Measurements from ENCODE around the gene GLA. TPM values are rescaled to one million over a fixed set of nuclear protein-coding genes. Genes with fewer than 3 reads are reported as not detected.

Gene GLA
- total and polyA plus RNA-seq, 2 of the 8 experiments (the other 6 are each of a cell fraction or from before 2014, with no cell fraction given): 33.6 to 47.3 TPM

- TF ChIP-seq, protein P1, sequence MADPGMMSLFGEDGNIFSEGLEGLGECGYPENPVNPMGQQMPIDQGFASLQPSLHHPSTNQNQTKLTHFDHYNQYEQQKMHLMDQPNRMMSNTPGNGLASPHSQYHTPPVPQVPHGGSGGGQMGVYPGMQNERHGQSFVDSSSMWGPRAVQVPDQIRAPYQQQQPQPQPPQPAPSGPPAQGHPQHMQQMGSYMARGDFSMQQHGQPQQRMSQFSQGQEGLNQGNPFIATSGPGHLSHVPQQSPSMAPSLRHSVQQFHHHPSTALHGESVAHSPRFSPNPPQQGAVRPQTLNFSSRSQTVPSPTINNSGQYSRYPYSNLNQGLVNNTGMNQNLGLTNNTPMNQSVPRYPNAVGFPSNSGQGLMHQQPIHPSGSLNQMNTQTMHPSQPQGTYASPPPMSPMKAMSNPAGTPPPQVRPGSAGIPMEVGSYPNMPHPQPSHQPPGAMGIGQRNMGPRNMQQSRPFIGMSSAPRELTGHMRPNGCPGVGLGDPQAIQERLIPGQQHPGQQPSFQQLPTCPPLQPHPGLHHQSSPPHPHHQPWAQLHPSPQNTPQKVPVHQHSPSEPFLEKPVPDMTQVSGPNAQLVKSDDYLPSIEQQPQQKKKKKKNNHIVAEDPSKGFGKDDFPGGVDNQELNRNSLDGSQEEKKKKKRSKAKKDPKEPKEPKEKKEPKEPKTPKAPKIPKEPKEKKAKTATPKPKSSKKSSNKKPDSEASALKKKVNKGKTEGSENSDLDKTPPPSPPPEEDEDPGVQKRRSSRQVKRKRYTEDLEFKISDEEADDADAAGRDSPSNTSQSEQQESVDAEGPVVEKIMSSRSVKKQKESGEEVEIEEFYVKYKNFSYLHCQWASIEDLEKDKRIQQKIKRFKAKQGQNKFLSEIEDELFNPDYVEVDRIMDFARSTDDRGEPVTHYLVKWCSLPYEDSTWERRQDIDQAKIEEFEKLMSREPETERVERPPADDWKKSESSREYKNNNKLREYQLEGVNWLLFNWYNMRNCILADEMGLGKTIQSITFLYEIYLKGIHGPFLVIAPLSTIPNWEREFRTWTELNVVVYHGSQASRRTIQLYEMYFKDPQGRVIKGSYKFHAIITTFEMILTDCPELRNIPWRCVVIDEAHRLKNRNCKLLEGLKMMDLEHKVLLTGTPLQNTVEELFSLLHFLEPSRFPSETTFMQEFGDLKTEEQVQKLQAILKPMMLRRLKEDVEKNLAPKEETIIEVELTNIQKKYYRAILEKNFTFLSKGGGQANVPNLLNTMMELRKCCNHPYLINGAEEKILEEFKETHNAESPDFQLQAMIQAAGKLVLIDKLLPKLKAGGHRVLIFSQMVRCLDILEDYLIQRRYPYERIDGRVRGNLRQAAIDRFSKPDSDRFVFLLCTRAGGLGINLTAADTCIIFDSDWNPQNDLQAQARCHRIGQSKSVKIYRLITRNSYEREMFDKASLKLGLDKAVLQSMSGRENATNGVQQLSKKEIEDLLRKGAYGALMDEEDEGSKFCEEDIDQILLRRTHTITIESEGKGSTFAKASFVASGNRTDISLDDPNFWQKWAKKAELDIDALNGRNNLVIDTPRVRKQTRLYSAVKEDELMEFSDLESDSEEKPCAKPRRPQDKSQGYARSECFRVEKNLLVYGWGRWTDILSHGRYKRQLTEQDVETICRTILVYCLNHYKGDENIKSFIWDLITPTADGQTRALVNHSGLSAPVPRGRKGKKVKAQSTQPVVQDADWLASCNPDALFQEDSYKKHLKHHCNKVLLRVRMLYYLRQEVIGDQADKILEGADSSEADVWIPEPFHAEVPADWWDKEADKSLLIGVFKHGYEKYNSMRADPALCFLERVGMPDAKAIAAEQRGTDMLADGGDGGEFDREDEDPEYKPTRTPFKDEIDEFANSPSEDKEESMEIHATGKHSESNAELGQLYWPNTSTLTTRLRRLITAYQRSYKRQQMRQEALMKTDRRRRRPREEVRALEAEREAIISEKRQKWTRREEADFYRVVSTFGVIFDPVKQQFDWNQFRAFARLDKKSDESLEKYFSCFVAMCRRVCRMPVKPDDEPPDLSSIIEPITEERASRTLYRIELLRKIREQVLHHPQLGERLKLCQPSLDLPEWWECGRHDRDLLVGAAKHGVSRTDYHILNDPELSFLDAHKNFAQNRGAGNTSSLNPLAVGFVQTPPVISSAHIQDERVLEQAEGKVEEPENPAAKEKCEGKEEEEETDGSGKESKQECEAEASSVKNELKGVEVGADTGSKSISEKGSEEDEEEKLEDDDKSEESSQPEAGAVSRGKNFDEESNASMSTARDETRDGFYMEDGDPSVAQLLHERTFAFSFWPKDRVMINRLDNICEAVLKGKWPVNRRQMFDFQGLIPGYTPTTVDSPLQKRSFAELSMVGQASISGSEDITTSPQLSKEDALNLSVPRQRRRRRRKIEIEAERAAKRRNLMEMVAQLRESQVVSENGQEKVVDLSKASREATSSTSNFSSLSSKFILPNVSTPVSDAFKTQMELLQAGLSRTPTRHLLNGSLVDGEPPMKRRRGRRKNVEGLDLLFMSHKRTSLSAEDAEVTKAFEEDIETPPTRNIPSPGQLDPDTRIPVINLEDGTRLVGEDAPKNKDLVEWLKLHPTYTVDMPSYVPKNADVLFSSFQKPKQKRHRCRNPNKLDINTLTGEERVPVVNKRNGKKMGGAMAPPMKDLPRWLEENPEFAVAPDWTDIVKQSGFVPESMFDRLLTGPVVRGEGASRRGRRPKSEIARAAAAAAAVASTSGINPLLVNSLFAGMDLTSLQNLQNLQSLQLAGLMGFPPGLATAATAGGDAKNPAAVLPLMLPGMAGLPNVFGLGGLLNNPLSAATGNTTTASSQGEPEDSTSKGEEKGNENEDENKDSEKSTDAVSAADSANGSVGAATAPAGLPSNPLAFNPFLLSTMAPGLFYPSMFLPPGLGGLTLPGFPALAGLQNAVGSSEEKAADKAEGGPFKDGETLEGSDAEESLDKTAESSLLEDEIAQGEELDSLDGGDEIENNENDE (IDR thresholded peaks at IDR 0.05; ENCODE audit: insufficient replicate concordance, low read length): no peak
- TF ChIP-seq RXRA (IDR thresholded peaks at IDR 0.05; ENCODE audit: insufficient read depth, low read depth, low read length): no peak
- TF ChIP-seq CHD1 (IDR thresholded peaks at IDR 0.05; ENCODE audit: low read depth, low read length): no peak
- TF ChIP-seq NRF1 (IDR thresholded peaks at IDR 0.05; ENCODE audit: low read depth, low read length): no peak
- no peak for TF ChIP-seq KDM5A (IDR thresholded peaks at IDR 0.05; ENCODE audit: low read length)
- no peak for TF ChIP-seq TEAD4 (IDR thresholded peaks at IDR 0.05; ENCODE audit: low read depth, low read length)
- no peak for TF ChIP-seq CREB1 (IDR thresholded peaks at IDR 0.05)
Observed at GRCh38 chrX:101419489-101419888, 11.8 kb upstream of the GLA start (continued).
